Central memory CD4-positive, alpha-beta T cell (primary cell): ENCODE results near the gene PCSK5.
A peak's percentile ranks its signal among the peaks of the same experiment; 100 is the strongest.
"Not testable (repeated sequence)": the region's sequence is repeated elsewhere in the genome, so short reads cannot be mapped to it uniquely, and the experiment has no call there.

Experiments used
- DNase-seq: peaks from one replicate; pipeline ENCODE4 v3.0.0; 2022

The PCSK5 gene

GRCh38 chr9:75891277-75891741 lies 836 bp downstream of the PCSK5 start:
- DNase-seq, result peak; percentile 27

- DNase-seq, result no peak
Observed at GRCh38 chr9:75891771-75892215, 1.3 kb downstream of the PCSK5 start.

GRCh38 chr9:75892216-75892911 lies 1.9 kb downstream of the PCSK5 start:
- DNase-seq, result no peak

- DNase-seq, result no peak
Observed at GRCh38 chr9:75893106-75893505, 2.6 kb downstream of the PCSK5 start.

GRCh38 chr9:75894566-75894965 lies 4.1 kb downstream of the PCSK5 start:
- DNase-seq, result no peak

- no peak for DNase-seq
Observed at GRCh38 chr9:75895112-75895511, 4.6 kb downstream of the PCSK5 start.

GRCh38 chr9:75896193-75896592 lies 5.7 kb downstream of the PCSK5 start:
- DNase-seq, result no peak

GRCh38 chr9:75900893-75901524 lies 10.5 kb downstream of the PCSK5 start:
- DNase-seq, result not testable (repeated sequence)

- no peak for DNase-seq
Observed at GRCh38 chr9:75903785-75904360, 13.4 kb downstream of the PCSK5 start.

- DNase-seq, result no peak
Observed at GRCh38 chr9:75904364-75904763, 13.9 kb downstream of the PCSK5 start.

GRCh38 chr9:75906531-75906930 lies 16.1 kb downstream of the PCSK5 start:
- DNase-seq, result no peak

GRCh38 chr9:75907329-75907728 lies 16.9 kb downstream of the PCSK5 start:
- no peak for DNase-seq

- no peak for DNase-seq
Observed at GRCh38 chr9:75907923-75908322, 17.4 kb downstream of the PCSK5 start.

GRCh38 chr9:75909776-75910175 lies 19.3 kb downstream of the PCSK5 start:
- DNase-seq, result no peak

- DNase-seq, result no peak
Observed at GRCh38 chr9:75910731-75911130, 20.3 kb downstream of the PCSK5 start.

- DNase-seq, result no peak
Observed at GRCh38 chr9:75911390-75911789, 20.9 kb downstream of the PCSK5 start.

GRCh38 chr9:75912951-75913350 lies 22.5 kb downstream of the PCSK5 start:
- no peak for DNase-seq

- DNase-seq, result no peak
Observed at GRCh38 chr9:75914002-75914401, 23.5 kb downstream of the PCSK5 start.

GRCh38 chr9:75914883-75915452 lies 24.5 kb downstream of the PCSK5 start:
- no peak for DNase-seq

GRCh38 chr9:75918154-75918553 lies 27.7 kb downstream of the PCSK5 start:
- no peak for DNase-seq

GRCh38 chr9:75918909-75919308 lies 28.4 kb downstream of the PCSK5 start:
- no peak for DNase-seq

- DNase-seq, result no peak
Observed at GRCh38 chr9:75921391-75922127, 31.1 kb downstream of the PCSK5 start.

- DNase-seq, result no peak
Observed at GRCh38 chr9:75926385-75926784, 35.9 kb downstream of the PCSK5 start.
